HAP-1 (cell line): Measurements from ENCODE around the gene MYO1F.

Source experiments
- DNase-seq, 2 experiments: peaks; one replicate each; pipeline ENCODE4 v3.0.0-alpha.2; 2016 to 2020; ENCODE audit warnings: low spot score in 2 of 2
- H3K27me3 ChIP-seq: fragments of 250-450 bp; sonication (Bioruptor Pico); 2 replicates; pipeline ENCODE4 v1.5.1; 2020; ENCODE audit warnings: low read depth, mild to moderate bottlenecking, moderate library complexity
- H3K36me3 ChIP-seq: fragments of 250-450 bp; sonication (Bioruptor Pico); replicated peaks from 2 replicates; pipeline ENCODE4 v1.5.1; 2020; ENCODE audit warnings: mild to moderate bottlenecking
- H3K4me1 ChIP-seq: fragments of 250-450 bp; sonication (Bioruptor Pico); 2 replicates; pipeline ENCODE4 v1.5.1; 2020; ENCODE audit warnings: mild to moderate bottlenecking
- H3K4me3 ChIP-seq: fragments of 250-450 bp; sonication (Bioruptor Pico); 2 replicates; pipeline ENCODE4 v1.5.1; 2020; ENCODE audit warnings: mild to moderate bottlenecking, moderate library complexity
- H3K9me3 ChIP-seq: fragments of 250-450 bp; sonication (Bioruptor Pico); 2 replicates; pipeline ENCODE4 v1.5.1; 2020; ENCODE audit warnings: mild to moderate bottlenecking, moderate library complexity
- in situ Hi-C: fragments of 300-500 bp; cut with MboI; formaldehyde crosslinking; loops from 3 replicates; pipeline ENCODE4 v1.14.3; 2020; ENCODE audit warnings: low sequenced_read_pairs, inconsistent platforms, mixed read lengths

Gene MYO1F

DNA sequence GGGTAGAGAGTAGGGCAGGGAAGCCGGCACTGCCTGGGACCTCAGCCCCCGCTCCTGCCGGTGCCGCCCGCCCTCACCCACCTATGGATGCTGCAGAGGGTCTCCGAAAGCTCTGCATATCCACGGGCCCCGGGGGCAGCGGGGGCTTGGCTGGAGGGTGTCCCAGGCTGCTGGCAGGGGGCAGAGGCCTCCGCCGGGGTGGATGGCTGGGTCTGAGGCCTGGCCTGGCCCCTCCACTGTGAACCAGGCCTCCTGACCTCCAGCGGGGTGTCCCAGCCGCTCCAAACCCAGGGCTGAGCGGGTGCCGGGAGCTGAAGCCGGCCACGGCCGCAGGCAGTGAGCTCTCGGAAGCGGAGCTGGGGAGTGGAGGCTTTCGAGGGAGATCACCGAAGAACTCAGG lies 78.9 kb downstream of the MYO1F start:
- H3K4me3 ChIP-seq = no peak overlapping the region
- H3K9me3 ChIP-seq = no peaks in the 10 kb centered on the region
- H3K36me3 ChIP-seq = no peaks in the 10 kb centered on the region
- in situ Hi-C loops = no loop called here
- no peak for DNase-seq
- H3K4me1 ChIP-seq = no peaks in the 10 kb centered on the region
- H3K27me3 ChIP-seq = no peaks in the 10 kb centered on the region

DNA sequence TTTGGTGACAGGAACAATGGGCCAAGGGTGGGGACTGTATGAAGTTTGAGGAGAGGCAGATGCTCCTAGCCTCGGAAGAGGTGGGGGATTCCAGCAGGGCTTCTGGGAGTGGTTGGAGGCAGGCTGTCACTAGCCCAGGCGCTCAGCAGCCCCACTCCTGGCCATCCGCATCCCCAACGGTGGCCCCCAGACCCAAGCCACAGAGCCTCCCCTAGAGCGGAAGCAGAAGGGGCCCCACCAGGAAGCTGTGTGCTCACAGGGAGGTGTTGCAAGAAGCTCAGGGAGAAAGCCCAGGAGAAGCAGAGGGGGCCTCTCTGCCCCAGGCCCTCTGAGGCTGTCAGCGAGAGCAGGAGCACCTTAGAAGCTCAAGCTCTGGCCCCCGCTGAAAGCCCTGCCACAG lies 83.1 kb downstream of the MYO1F start:
- H3K27me3 ChIP-seq = no peaks in the 10 kb centered on the region
- H3K4me1 ChIP-seq = no peaks in the 10 kb centered on the region
- DNase-seq = no peak
- no peak overlapping the region for H3K4me3 ChIP-seq
- H3K36me3 ChIP-seq = no peaks in the 10 kb centered on the region; the same call in 1 of the 2 replicates
- in situ Hi-C loops = no loop called here
- no peaks in the 10 kb centered on the region for H3K9me3 ChIP-seq

- no peak overlapping the region for H3K4me3 ChIP-seq
- no peaks in the 10 kb centered on the region for H3K27me3 ChIP-seq
- DNase-seq = no peak
- H3K36me3 ChIP-seq = peaks cover 25% of the 10 kb centered on the region
- in situ Hi-C loops = no loop called here
- H3K4me1 ChIP-seq = no peaks in the 10 kb centered on the region
- no peaks in the 10 kb centered on the region for H3K9me3 ChIP-seq
These were observed 85.7 kb downstream of the MYO1F start for GRCh38 chr19:8491574-8491973.

GRCh38 chr19:8490873-8491272 lies 86.4 kb downstream of the MYO1F start:
- peaks cover 32% of the 10 kb centered on the region for H3K36me3 ChIP-seq
- H3K4me3 ChIP-seq = no peak overlapping the region
- H3K4me1 ChIP-seq = no peaks in the 10 kb centered on the region
- in situ Hi-C loops = no loop called here
- DNase-seq = no peak
- no peaks in the 10 kb centered on the region for H3K27me3 ChIP-seq
- no peaks in the 10 kb centered on the region for H3K9me3 ChIP-seq

- no peak overlapping the region for H3K4me3 ChIP-seq
- H3K9me3 ChIP-seq = no peaks in the 10 kb centered on the region
- no peaks in the 10 kb centered on the region for H3K27me3 ChIP-seq
- in situ Hi-C loops = no loop called here
- H3K4me1 ChIP-seq = no peaks in the 10 kb centered on the region
- H3K36me3 ChIP-seq = peaks cover 37% of the 10 kb centered on the region
- DNase-seq = no peak
These were observed 86.9 kb downstream of the MYO1F start for GRCh38 chr19:8490395-8490760.

- Histone ChIP-seq H3K9me3 (no peaks in the 10 kb centered on the region), H3K4me1 (no peaks in the 10 kb centered on the region), H3K4me3 (no peak overlapping the region), H3K36me3 (peaks cover 43% of the 10 kb centered on the region), H3K27me3 (no peaks in the 10 kb centered on the region)
- DNase-seq = no peak
- in situ Hi-C loops = no loop called here
These were observed 87.5 kb downstream of the MYO1F start for GRCh38 chr19:8489561-8490394.

DNA sequence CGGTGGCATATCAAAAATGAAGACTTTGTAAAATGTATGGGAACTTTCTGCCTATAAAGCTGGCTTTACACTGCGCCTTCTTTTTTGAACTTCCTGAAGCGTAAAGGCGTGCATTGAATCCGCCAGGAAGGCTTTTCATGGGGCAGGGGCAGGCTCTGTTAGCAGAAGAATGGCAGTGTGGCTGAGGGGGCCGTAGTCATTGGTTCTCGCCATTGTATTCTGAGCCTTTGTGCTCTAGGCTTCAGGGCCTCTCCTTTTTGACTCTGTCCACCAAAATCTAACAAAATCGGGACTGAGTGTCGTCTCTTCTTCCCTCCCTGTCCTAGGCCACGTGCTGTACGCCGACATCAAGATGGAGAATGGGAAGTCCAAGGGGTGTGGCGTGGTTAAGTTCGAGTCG lies 88.9 kb downstream of the MYO1F start:
- DNase-seq = no peak
- H3K9me3 ChIP-seq = no peaks in the 10 kb centered on the region
- H3K4me3 ChIP-seq = no peak overlapping the region
- H3K36me3 ChIP-seq = peaks cover 55% of the 10 kb centered on the region
- in situ Hi-C loops = no loop called here
- no peaks in the 10 kb centered on the region for H3K27me3 ChIP-seq
- no peaks in the 10 kb centered on the region for H3K4me1 ChIP-seq

GRCh38 chr19:8487137-8487851 lies 89.9 kb downstream of the MYO1F start:
- Histone ChIP-seq H3K4me3 (no peak overlapping the region), H3K4me1 (no peaks in the 10 kb centered on the region), H3K36me3 (peaks cover 64% of the 10 kb centered on the region), H3K27me3 (no peaks in the 10 kb centered on the region), H3K9me3 (no peaks in the 10 kb centered on the region)
- in situ Hi-C loops = no loop called here
- no peak for DNase-seq

- no peaks in the 10 kb centered on the region for H3K4me1 ChIP-seq
- H3K4me3 ChIP-seq = no peak overlapping the region
- H3K36me3 ChIP-seq = peaks cover 69% of the 10 kb centered on the region
- in situ Hi-C loops = no loop called here
- DNase-seq = no peak
- no peaks in the 10 kb centered on the region for H3K27me3 ChIP-seq
- H3K9me3 ChIP-seq = no peaks in the 10 kb centered on the region
These were observed 90.5 kb downstream of the MYO1F start for GRCh38 chr19:8486661-8487136.

DNA sequence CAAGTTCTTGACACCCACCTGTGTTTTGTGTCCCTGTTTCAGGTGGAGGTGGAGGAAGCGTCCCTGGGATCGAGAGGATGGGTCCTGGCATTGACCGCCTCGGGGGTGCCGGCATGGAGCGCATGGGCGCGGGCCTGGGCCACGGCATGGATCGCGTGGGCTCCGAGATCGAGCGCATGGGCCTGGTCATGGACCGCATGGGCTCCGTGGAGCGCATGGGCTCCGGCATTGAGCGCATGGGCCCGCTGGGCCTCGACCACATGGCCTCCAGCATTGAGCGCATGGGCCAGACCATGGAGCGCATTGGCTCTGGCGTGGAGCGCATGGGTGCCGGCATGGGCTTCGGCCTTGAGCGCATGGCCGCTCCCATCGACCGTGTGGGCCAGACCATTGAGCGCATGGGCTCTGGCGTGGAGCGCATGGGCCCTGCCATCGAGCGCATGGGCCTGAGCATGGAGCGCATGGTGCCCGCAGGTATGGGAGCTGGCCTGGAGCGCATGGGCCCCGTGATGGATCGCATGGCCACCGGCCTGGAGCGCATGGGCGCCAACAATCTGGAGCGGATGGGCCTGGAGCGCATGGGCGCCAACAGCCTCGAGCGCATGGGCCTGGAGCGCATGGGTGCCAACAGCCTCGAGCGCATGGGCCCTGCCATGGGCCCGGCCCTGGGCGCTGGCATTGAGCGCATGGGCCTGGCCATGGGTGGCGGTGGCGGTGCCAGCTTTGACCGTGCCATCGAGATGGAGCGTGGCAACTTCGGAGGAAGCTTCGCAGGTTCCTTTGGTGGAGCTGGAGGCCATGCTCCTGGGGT lies 91.5 kb downstream of the MYO1F start:
- Histone ChIP-seq H3K4me1 (no peaks in the 10 kb centered on the region), H3K27me3 (no peaks in the 10 kb centered on the region), H3K4me3 (no peak overlapping the region), H3K36me3 (peaks cover 78% of the 10 kb centered on the region), H3K9me3 (no peaks in the 10 kb centered on the region)
- in situ Hi-C loops = no loop called here
- DNase-seq = no peak

DNA sequence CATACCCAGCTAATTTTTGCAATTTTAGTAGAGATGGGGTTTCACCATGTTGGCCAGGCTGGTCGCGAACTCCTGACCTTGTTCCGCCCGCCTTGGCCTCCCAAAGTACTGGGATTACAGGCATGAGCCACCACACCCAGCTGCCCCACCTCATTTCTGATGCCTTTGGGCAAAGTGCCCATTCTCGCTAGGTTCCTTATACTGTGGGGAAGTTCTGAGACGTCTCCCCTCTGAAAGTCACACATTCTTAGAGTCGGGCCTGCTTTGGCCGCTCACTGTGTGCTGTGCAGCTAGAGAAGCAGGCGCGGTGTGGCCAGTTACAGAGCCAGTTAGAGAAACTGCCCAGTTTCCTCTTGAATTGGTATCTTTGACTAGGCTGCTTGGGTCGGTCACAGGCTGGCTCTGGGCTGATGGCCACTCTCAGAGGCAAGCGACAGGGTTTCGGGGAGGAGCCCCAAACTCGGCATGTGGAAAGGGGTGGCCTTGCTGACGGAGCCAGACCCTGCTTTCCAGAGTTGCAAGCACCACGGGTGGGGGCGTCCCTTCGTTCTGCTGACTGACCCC lies 92.8 kb downstream of the MYO1F start:
- Histone ChIP-seq H3K27me3 (no peaks in the 10 kb centered on the region), H3K4me3 (no peak overlapping the region), H3K36me3 (peaks cover 82% of the 10 kb centered on the region), H3K4me1 (no peaks in the 10 kb centered on the region), H3K9me3 (no peaks in the 10 kb centered on the region)
- in situ Hi-C loops = no loop called here
- DNase-seq = no peak

GRCh38 chr19:8483165-8483564 lies 94.1 kb downstream of the MYO1F start:
- Histone ChIP-seq H3K4me1 (no peaks in the 10 kb centered on the region), H3K27me3 (no peaks in the 10 kb centered on the region), H3K36me3 (peaks cover 83% of the 10 kb centered on the region), H3K4me3 (no peak overlapping the region), H3K9me3 (no peaks in the 10 kb centered on the region)
- in situ Hi-C loops = no loop called here
- DNase-seq = no peak

GRCh38 chr19:8482696-8483095 lies 94.5 kb downstream of the MYO1F start:
- Histone ChIP-seq H3K4me3 (no peak overlapping the region), H3K4me1 (no peaks in the 10 kb centered on the region), H3K36me3 (peaks cover 83% of the 10 kb centered on the region), H3K27me3 (no peaks in the 10 kb centered on the region), H3K9me3 (no peaks in the 10 kb centered on the region)
- no peak for DNase-seq
- in situ Hi-C loops = no loop called here
